K562 (cell line): ENCODE data around the gene FASTK. TPM values are rescaled to one million over a fixed set of nuclear protein-coding genes. Genes with fewer than 3 reads are reported as not detected.

Experiments
- CBX1 ChIP-seq: sonication (generic); IDR thresholded peaks from 2 replicates; pipeline ENCODE4 v1.6.1; 2016; ENCODE audit warnings: antibody characterized with exemption, low read depth, mild to moderate bottlenecking
- CTBP1 ChIP-seq: fragments of 450-650 bp; IDR thresholded peaks from 2 replicates; pipeline ENCODE4 v1.6.1; 2016; ENCODE audit warnings: borderline replicate concordance
- HNRNPK ChIP-seq: fragments of 200-400 bp; formaldehyde crosslinking; IDR thresholded peaks from one replicate; pipeline ENCODE4 v1.6.1; 2018; ENCODE audit warnings: mild to moderate bottlenecking, low read depth, low read length; ENCODE audit not compliant: poor library complexity, severe bottlenecking
- HNRNPL ChIP-seq: fragments of 200-400 bp; formaldehyde crosslinking; IDR thresholded peaks from 2 replicates; pipeline ENCODE4 v1.6.1; 2017; ENCODE audit warnings: low read depth, mild to moderate bottlenecking, low read length
- IRF2 ChIP-seq: sonication (generic); formaldehyde crosslinking; IDR thresholded peaks from 2 replicates; pipeline ENCODE4 v1.8.1; 2022; ENCODE audit warnings: mild to moderate bottlenecking, missing genetic modification reagents
- REST ChIP-seq, 2 experiments: fragments of 450-650 bp; formaldehyde crosslinking in 1 of 2; IDR thresholded peaks; 2 replicates each; pipeline versions ENCODE4 v1.4.0 to v1.6.1; 2014 to 2020; ENCODE audit warnings: mild to moderate bottlenecking in 2 of 2, borderline replicate concordance in 1 of 2, low read depth in 1 of 2
- SRSF3 ChIP-seq: fragments of 200-400 bp; formaldehyde crosslinking; IDR thresholded peaks from 2 replicates; pipeline ENCODE4 v1.6.1; 2016; ENCODE audit warnings: mild to moderate bottlenecking, low read length, moderate library complexity; ENCODE audit not compliant: insufficient read depth
- ZNF324 ChIP-seq: fragments of 250-450 bp; sonication (Bioruptor Pico); IDR thresholded peaks from 2 replicates; pipeline ENCODE4 v1.4.0; 2020; ENCODE audit warnings: mild to moderate bottlenecking
- ZNF407 ChIP-seq: fragments of 450-650 bp; IDR thresholded peaks from 2 replicates; pipeline ENCODE4 v1.6.1; 2016; ENCODE audit warnings: low read depth
- ZNF57 ChIP-seq: fragments of 450-650 bp; formaldehyde crosslinking; IDR thresholded peaks from 2 replicates; pipeline ENCODE4 v1.4.0; 2020; ENCODE audit warnings: mild to moderate bottlenecking, moderate library complexity
- polyA plus RNA-seq, 8 experiments: library from polyadenylated mRNA; depleted of rRNA in 4 of 8; stranded (reverse) in 5 of 8; unstranded in 3 of 8; fragments of >200 nt; fragmentation: Nextera tagmentation in 2 of 8; fragmentation: Illumina TruSeq in 1 of 8; extraction: Ambion mirVana in 2 of 8; extraction: Trizol in 1 of 8; gene quantifications; 2 replicates each; pipeline versions ENCODE4 v1.2.1 to v1.2.3, GENCODE V29; 2011 to 2014; ENCODE audit warnings: inconsistent platforms in 1 of 8, missing spikeins in 1 of 8
- total RNA-seq, 7 experiments: library from RNA; depleted of rRNA in 6 of 7; stranded (reverse); fragments of >200 nt in 6 of 7; fragmentation: Illumina TruSeq in 2 of 7; extraction: Trizol in 2 of 7; gene quantifications; 2 replicates each; pipeline versions ENCODE4 v1.2.1 to v1.2.3, GENCODE V29; 2011 to 2021; ENCODE audit warnings: low replicate concordance in 1 of 7

FASTK gene
- total and polyA plus RNA-seq, 9 of the 15 experiments (the other 6 are each of a cell fraction or from before 2014, with no cell fraction given), result 0.51 to 150 (median 48.2) TPM

GRCh38 chr7:151061213-151062110 is 19.1 kb downstream of the FASTK start (continued):
- TF ChIP-seq ZNF324, result no peak
- no peak for TF ChIP-seq REST (IDR thresholded peaks at IDR 0.05; ENCODE audit: borderline replicate concordance)
- no peak for TF ChIP-seq REST (CRISPR knock-in tag; IDR thresholded peaks at IDR 0.05; ENCODE audit: low read depth)
- TF ChIP-seq HNRNPL, result no peak
- no peak for TF ChIP-seq ZNF57 (CRISPR knock-in tag)
- no peak for TF ChIP-seq IRF2 (CRISPR knock-in tag)
- TF ChIP-seq CBX1, result no peak
- TF ChIP-seq HNRNPK, result no peak
- no peak for TF ChIP-seq CTBP1
- TF ChIP-seq SRSF3, result no peak
- peak; percentile 78 for TF ChIP-seq ZNF407
